ENCODE data around the gene MPPED2. TPM values are rescaled to one million over a fixed set of nuclear protein-coding genes. Genes with fewer than 3 reads are reported as not detected.
"Not testable (repeated sequence)": the region's sequence is repeated elsewhere in the genome, so short reads cannot be mapped to it uniquely, and the experiment has no call there.

The MPPED2 gene
- total and polyA plus RNA-seq, 4 donors: 0.11 to 5.6 (median 1.1) TPM

DNA sequence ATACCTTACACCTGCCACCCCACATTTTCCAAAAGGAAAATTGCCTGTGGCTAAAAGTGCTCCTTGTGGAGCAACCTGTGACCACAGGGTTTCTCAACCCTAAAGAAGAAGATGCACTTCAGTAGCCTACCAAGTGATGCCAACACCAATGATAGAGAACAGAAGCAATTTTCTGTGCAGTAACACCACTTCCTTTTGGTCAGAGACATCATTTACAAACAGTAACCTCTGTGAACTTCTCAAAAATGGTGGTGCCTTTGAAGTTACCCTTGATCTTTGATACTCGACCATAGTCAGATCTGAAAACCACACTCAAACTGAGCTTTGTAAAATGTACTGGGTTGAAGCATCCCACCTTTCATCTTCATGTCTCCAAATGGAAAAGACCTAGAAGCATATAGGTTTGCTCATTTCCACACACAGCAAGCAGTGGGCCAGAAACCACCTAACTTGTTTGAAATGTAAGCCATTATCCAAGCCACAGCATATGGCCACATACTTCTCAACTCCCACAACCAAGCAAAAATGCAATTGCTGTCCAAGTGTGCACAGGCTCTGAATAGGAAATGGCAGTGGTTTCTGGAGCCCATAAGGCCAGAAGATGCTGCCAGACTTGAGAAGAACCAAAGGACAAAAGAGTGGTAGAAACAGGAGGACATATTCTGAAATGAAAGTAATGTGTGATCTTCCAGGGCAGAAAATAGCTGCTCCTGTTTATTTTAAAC is 24.3 kb downstream of the MPPED2 start:
- Histone ChIP-seq H3K9ac (ENCODE audit: insufficient read depth in 1 of 2, low read length in 2 of 2) (no peak overlapping the region), H3K36me3 (ENCODE audit: control insufficient read depth in 4 of 4, insufficient read depth in 4 of 4, low read length in 4 of 4) (peaks cover 0 to 3% (median 0%) of the 10 kb centered on the region in 4 donors), H3K9me3 (ENCODE audit: control insufficient read depth in 4 of 4, insufficient read depth in 3 of 4, low read length in 3 of 4) (peaks cover 0 to 3% (median under 1%) of the 10 kb centered on the region in 4 donors), H3K4me1 (ENCODE audit: control insufficient read depth in 5 of 5, insufficient read depth in 5 of 5, low read length in 5 of 5) (peaks cover 0 to 13% (median 4%) of the 10 kb centered on the region in 5 donors), H3K27ac (ENCODE audit: low read depth in 1 of 2, low read length in 1 of 2) (no peak overlapping the region), H3K27me3 (ENCODE audit: control insufficient read depth in 3 of 3, insufficient read depth in 3 of 3, low read length in 2 of 3) (no peaks in the 10 kb centered on the region), H3K4me3 (no peak overlapping the region)
- DNase-seq: no peak
- WGBS, 2 donors: 74 to 77% methylated on average over 1 of the region's 1 CpG
- no peak for TF ChIP-seq CTCF (IDR thresholded peaks at IDR 0.05; ENCODE audit: control extremely low read depth, extremely low read depth)
- no peak for ATAC-seq (ENCODE audit: insufficient read depth, low FRiP score)

- DNase-seq (no peak), ATAC-seq (ENCODE audit: insufficient read depth, low FRiP score) (no peak)
- Histone ChIP-seq H3K27ac (ENCODE audit: low read depth in 1 of 2, low read length in 1 of 2) (no peak overlapping the region), H3K9me3 (ENCODE audit: control insufficient read depth in 4 of 4, insufficient read depth in 3 of 4, low read length in 3 of 4) (peaks cover 0 to 3% (median under 1%) of the 10 kb centered on the region in 4 donors), H3K27me3 (ENCODE audit: control insufficient read depth in 3 of 3, insufficient read depth in 3 of 3, low read length in 2 of 3) (no peaks in the 10 kb centered on the region), H3K9ac (ENCODE audit: insufficient read depth in 1 of 2, low read length in 2 of 2) (no peak overlapping the region), H3K4me1 (ENCODE audit: control insufficient read depth in 5 of 5, insufficient read depth in 5 of 5, low read length in 5 of 5) (peaks cover 0 to 7% (median 4%) of the 10 kb centered on the region in 5 donors), H3K4me3 (no peak overlapping the region), H3K36me3 (ENCODE audit: control insufficient read depth in 4 of 4, insufficient read depth in 4 of 4, low read length in 4 of 4) (peaks cover 0 to 3% (median 0%) of the 10 kb centered on the region in 4 donors)
- no peak for TF ChIP-seq CTCF (IDR thresholded peaks at IDR 0.05; ENCODE audit: control extremely low read depth, extremely low read depth)
- 54 to 64% methylated on average over 7 of the region's 7 CpGs for WGBS, 2 donors
Measured at GRCh38 chr11:30560206-30561106, 25.7 kb downstream of the MPPED2 start.

DNA sequence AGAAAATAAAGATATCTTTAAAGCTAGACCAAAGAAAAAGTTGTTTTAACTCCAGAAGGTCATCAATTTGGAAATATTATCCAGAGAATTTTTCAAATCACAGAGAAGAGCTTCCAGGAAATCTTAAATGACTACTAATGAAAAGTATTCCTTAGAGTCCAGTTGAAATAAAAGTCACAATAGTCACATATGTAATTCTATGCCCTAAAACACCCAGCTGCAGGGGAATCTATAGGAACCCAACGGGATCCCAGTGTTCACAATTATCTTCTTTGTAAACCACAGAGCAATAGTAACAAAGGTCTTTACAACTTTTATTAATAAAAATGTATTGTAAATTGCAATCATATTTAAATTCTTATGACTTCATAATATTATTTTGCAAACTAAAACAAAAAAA is 27.1 kb downstream of the MPPED2 start:
- TF ChIP-seq CTCF (IDR thresholded peaks at IDR 0.05; ENCODE audit: control extremely low read depth, extremely low read depth): no peak
- DNase-seq (no peak), ATAC-seq (ENCODE audit: insufficient read depth, low FRiP score) (no peak)
- Histone ChIP-seq H3K9ac (ENCODE audit: insufficient read depth in 1 of 2, low read length in 2 of 2) (no peak overlapping the region), H3K4me1 (ENCODE audit: control insufficient read depth in 5 of 5, insufficient read depth in 5 of 5, low read length in 5 of 5) (peaks cover 0 to 4% (median 0%) of the 10 kb centered on the region in 5 donors), H3K27ac (ENCODE audit: low read depth in 1 of 2, low read length in 1 of 2) (no peak overlapping the region), H3K27me3 (ENCODE audit: control insufficient read depth in 3 of 3, insufficient read depth in 3 of 3, low read length in 2 of 3) (no peaks in the 10 kb centered on the region), H3K4me3 (no peak overlapping the region), H3K36me3 (ENCODE audit: control insufficient read depth in 4 of 4, insufficient read depth in 4 of 4, low read length in 4 of 4) (no peaks in the 10 kb centered on the region), H3K9me3 (ENCODE audit: control insufficient read depth in 4 of 4, insufficient read depth in 3 of 4, low read length in 3 of 4) (peaks cover 0 to 3% (median under 1%) of the 10 kb centered on the region in 4 donors)
- 93 to 97% methylated on average over 1 of the region's 1 CpG for WGBS, 2 donors

DNA sequence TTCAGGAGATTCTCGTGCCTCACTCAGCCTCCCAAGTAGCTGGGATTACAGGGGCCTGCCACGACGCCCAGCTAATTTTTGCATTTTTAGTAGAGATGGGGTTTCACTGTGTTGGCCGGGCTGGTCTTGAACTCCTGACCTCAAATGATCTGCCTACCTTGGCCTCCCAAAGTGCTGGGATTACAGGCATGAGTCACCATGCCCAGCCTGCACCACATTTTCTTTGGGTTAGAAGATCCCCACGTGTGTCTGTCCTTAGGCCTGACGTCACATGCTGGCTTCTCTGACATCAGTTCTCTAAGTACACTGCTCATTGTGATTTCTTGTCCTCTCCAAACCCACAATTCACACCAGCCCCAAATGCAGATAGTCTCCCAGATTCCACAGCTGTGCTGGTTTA is 31.6 kb downstream of the MPPED2 start:
- H3K9me3 ChIP-seq (ENCODE audit: control insufficient read depth in 4 of 4, insufficient read depth in 3 of 4, low read length in 3 of 4); H3K9ac ChIP-seq (ENCODE audit: insufficient read depth in 1 of 2, low read length in 2 of 2); H3K4me1 ChIP-seq (ENCODE audit: control insufficient read depth in 5 of 5, insufficient read depth in 5 of 5, low read length in 5 of 5); H3K27ac ChIP-seq (ENCODE audit: low read depth in 1 of 2, low read length in 1 of 2); H3K4me3 ChIP-seq; DNase-seq; H3K36me3 ChIP-seq (ENCODE audit: control insufficient read depth in 4 of 4, insufficient read depth in 4 of 4, low read length in 4 of 4); H3K27me3 ChIP-seq (ENCODE audit: control insufficient read depth in 3 of 3, insufficient read depth in 3 of 3, low read length in 2 of 3); ATAC-seq (ENCODE audit: insufficient read depth, low FRiP score): not testable (repeated sequence)
- WGBS, 2 donors: 92 to 93% methylated on average over 6 of the region's 6 CpGs

Data from lung (tissue), 12 donors.